Stimulated activated CD8-positive, alpha-beta memory T cell treated with anti-CD3 and anti-CD28 coated beads, Interleukin-7, amount 100 ng/mL, for 48 hours (primary cell): ENCODE results near the gene LIPT2.

Experiments
- DNase-seq, 2 donors: peaks; one replicate each; pipeline ENCODE4 v3.0.0-alpha.2; 2020; ENCODE audit warnings: low read depth in 1 of 2; ENCODE audit errors: extremely low read depth in 1 of 2

Gene LIPT2

GRCh38 chr11:74504100-74504691, 10.7 kb upstream of the LIPT2 start:
- no peak for DNase-seq

- no peak for DNase-seq
These were observed 1.4 kb upstream of the LIPT2 start for GRCh38 chr11:74494916-74495315.

- DNase-seq: no peak
These were observed 487 bp upstream of the LIPT2 start for GRCh38 chr11:74493791-74494630.

- no peak for DNase-seq
These were observed 1.4 kb downstream of the LIPT2 start for GRCh38 chr11:74492084-74492483.

GRCh38 chr11:74490941-74491340, 2.6 kb downstream of the LIPT2 start:
- DNase-seq: no peak

- DNase-seq: no peak
These were observed 5.6 kb downstream of the LIPT2 start for GRCh38 chr11:74487875-74488274.

- no peak for DNase-seq
These were observed 7.7 kb downstream of the LIPT2 start for GRCh38 chr11:74485868-74486267.

- no peak for DNase-seq
These were observed 12.7 kb downstream of the LIPT2 start for GRCh38 chr11:74480688-74481417.

GRCh38 chr11:74479732-74480123, 13.8 kb downstream of the LIPT2 start:
- no peak for DNase-seq

- no peak for DNase-seq
These were observed 14.4 kb downstream of the LIPT2 start for GRCh38 chr11:74478877-74479731.

- no peak for DNase-seq
These were observed 17.0 kb downstream of the LIPT2 start for GRCh38 chr11:74476536-74476935.

GRCh38 chr11:74474316-74474715, 19.2 kb downstream of the LIPT2 start:
- no peak for DNase-seq

- no peak for DNase-seq
These were observed 19.9 kb downstream of the LIPT2 start for GRCh38 chr11:74473382-74474173.

- no peak for DNase-seq
These were observed 21.7 kb downstream of the LIPT2 start for GRCh38 chr11:74471668-74472429.

GRCh38 chr11:74471037-74471436, 22.5 kb downstream of the LIPT2 start:
- no peak for DNase-seq

- DNase-seq: no peak
These were observed 23.0 kb downstream of the LIPT2 start for GRCh38 chr11:74470526-74470925.

- no peak for DNase-seq
These were observed 24.6 kb downstream of the LIPT2 start for GRCh38 chr11:74468936-74469335.

GRCh38 chr11:74468521-74468920, 25.0 kb downstream of the LIPT2 start:
- no peak for DNase-seq

- no peak for DNase-seq
These were observed 25.5 kb downstream of the LIPT2 start for GRCh38 chr11:74468058-74468457.
